ENCODE results near the gene DDR1. TPM values are rescaled to one million over a fixed set of nuclear protein-coding genes. Genes with fewer than 3 reads are reported as not detected.

Gene DDR1
- total RNA-seq, 2 donors from 2014 or later = 140 to 151 TPM

DNA sequence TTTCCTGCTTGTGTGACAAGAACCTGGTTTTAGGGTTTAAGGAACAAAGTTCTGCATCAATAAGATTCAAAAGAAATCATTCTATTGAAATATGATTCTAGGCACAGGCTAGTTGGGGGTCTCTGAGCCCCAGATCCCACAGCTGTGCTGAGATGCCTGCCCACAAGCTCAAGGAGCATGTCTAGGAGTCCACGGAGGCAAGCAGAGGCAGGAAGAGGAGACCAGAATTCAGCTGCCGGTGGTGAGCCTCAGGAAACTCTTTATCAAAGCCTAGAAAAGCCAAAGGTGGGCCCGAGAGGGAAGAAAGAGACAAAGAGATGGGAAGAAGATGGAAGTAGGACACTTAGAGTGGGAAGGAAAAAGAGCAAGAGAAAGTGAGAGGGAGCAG is 40.7 kb upstream of the DDR1 start:
- Mint-ChIP-seq H3K36me3 (ENCODE audit: low read depth) (peaks cover 3% of the 10 kb centered on the region), H3K27me3 (ENCODE audit: insufficient read depth) (no peaks in the 10 kb centered on the region), H3K4me1 (peaks cover 42% of the 10 kb centered on the region), H3K9me3 (no peaks in the 10 kb centered on the region), H3K27ac (peak overlapping the region; percentile 29), H3K4me3 (no peak overlapping the region)
- no peak overlapping the region for H3K27ac ChIP-seq (ENCODE audit: low read depth, low read length)
- peak overlapping the region; percentile 60 for H3K4me3 ChIP-seq (ENCODE audit: low read length)
- peaks cover 7% of the 10 kb centered on the region for H3K4me1 ChIP-seq (ENCODE audit: control insufficient read depth, insufficient read depth, low read length)
- no peaks in the 10 kb centered on the region for H3K27me3 ChIP-seq (ENCODE audit: control insufficient read depth, insufficient read depth, low read length, poor library complexity, severe bottlenecking)
- no peaks in the 10 kb centered on the region for H3K36me3 ChIP-seq (ENCODE audit: control insufficient read depth, insufficient read depth, low read length)
- no peaks in the 10 kb centered on the region for H3K9me3 ChIP-seq (ENCODE audit: control insufficient read depth, low read length)
- TF ChIP-seq, protein P1, sequence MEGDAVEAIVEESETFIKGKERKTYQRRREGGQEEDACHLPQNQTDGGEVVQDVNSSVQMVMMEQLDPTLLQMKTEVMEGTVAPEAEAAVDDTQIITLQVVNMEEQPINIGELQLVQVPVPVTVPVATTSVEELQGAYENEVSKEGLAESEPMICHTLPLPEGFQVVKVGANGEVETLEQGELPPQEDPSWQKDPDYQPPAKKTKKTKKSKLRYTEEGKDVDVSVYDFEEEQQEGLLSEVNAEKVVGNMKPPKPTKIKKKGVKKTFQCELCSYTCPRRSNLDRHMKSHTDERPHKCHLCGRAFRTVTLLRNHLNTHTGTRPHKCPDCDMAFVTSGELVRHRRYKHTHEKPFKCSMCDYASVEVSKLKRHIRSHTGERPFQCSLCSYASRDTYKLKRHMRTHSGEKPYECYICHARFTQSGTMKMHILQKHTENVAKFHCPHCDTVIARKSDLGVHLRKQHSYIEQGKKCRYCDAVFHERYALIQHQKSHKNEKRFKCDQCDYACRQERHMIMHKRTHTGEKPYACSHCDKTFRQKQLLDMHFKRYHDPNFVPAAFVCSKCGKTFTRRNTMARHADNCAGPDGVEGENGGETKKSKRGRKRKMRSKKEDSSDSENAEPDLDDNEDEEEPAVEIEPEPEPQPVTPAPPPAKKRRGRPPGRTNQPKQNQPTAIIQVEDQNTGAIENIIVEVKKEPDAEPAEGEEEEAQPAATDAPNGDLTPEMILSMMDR (conservative IDR thresholded peaks at IDR 0.05) = no peak
- H3K9ac ChIP-seq (ENCODE audit: extremely low read depth, low read length, poor library complexity, severe bottlenecking) = no peak overlapping the region
- DNase-seq = no peak
- 71 to 78% methylated on average over 3 of the region's 3 CpGs for WGBS, 2 experiments (ENCODE audit: insufficient coverage in 1 of 2, insufficient read length in 1 of 2)

DNA sequence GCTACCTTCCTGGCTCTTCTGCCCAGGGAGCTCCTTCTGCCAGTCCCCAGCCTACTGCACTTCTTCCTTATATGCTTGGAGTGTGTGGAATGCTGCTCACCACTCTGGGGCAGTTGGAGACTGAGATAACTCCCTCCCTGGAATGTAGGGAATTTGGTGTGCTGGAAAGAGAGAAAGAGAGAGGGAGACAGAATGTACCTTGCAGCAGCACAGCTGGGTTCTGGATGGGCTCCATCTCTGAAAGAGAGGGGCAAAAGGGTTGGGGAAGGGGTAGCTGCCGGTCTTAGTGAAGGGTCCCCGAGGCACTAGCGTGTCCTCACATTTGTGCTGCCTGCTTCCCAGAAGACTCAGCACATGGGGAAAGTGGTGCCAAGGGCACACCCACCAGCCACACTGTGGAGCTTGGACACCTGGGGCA is 40.2 kb upstream of the DDR1 start:
- Histone ChIP-seq H3K4me1 (ENCODE audit: control insufficient read depth, insufficient read depth, low read length) (peaks cover 7% of the 10 kb centered on the region), H3K27ac (ENCODE audit: low read depth, low read length) (no peak overlapping the region), H3K9ac (ENCODE audit: extremely low read depth, low read length, poor library complexity, severe bottlenecking) (no peak overlapping the region), H3K9me3 (ENCODE audit: control insufficient read depth, low read length) (no peaks in the 10 kb centered on the region), H3K4me3 (ENCODE audit: low read length) (peak overlapping the region; percentile 60), H3K27me3 (ENCODE audit: control insufficient read depth, insufficient read depth, low read length, poor library complexity, severe bottlenecking) (no peaks in the 10 kb centered on the region), H3K36me3 (ENCODE audit: control insufficient read depth, insufficient read depth, low read length) (no peaks in the 10 kb centered on the region)
- H3K4me1 Mint-ChIP-seq = peaks cover 38% of the 10 kb centered on the region
- TF ChIP-seq, protein P1 (conservative IDR thresholded peaks at IDR 0.05) = peak; percentile 27
- H3K4me3 Mint-ChIP-seq = peak overlapping the region; percentile 17
- no peaks in the 10 kb centered on the region for H3K9me3 Mint-ChIP-seq
- H3K27ac Mint-ChIP-seq = peak overlapping the region; percentile 29
- 87 to 100% methylated on average over 2 to 3 of the region's 3 CpGs for WGBS, 2 experiments (ENCODE audit: insufficient coverage in 1 of 2, insufficient read length in 1 of 2)
- no peaks in the 10 kb centered on the region for H3K27me3 Mint-ChIP-seq (ENCODE audit: insufficient read depth)
- H3K36me3 Mint-ChIP-seq (ENCODE audit: low read depth) = no peaks in the 10 kb centered on the region
- peak; percentile 85 for DNase-seq

DNA sequence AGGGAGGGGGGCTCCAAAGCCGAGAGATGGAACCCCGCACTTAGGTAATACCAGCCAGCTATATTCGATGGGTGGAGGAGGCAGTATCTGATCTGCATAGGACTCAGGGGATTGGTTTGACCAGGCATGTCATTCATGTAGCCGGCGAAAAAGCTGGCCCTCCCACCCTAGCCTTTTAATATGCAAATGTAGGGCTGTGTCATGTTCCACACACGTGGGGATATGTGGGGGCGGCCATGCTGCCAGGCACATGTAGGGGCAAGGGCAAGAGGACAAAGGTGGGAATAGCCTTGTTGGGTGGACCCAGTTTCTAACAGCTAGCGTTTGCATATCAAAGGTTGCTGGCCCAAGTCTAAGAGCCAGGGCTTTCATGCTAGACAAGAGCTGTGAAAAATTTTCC is 39.1 kb upstream of the DDR1 start:
- H3K9ac ChIP-seq (ENCODE audit: extremely low read depth, low read length, poor library complexity, severe bottlenecking) = no peak overlapping the region
- TF ChIP-seq, protein P1 (conservative IDR thresholded peaks at IDR 0.05) = no peak
- Mint-ChIP-seq H3K36me3 (ENCODE audit: low read depth) (no peaks in the 10 kb centered on the region), H3K4me3 (no peak overlapping the region), H3K4me1 (peaks cover 38% of the 10 kb centered on the region), H3K9me3 (peaks cover 8% of the 10 kb centered on the region), H3K27ac (peak overlapping the region; percentile 61), H3K27me3 (ENCODE audit: insufficient read depth) (no peaks in the 10 kb centered on the region)
- H3K4me3 ChIP-seq (ENCODE audit: low read length) = no peak overlapping the region
- WGBS, 2 experiments (ENCODE audit: insufficient coverage in 1 of 2, insufficient read length in 1 of 2) = 79 to 87% methylated on average over 5 to 8 of the region's 8 CpGs
- peak; percentile 73 for DNase-seq
- H3K27ac ChIP-seq (ENCODE audit: low read depth, low read length) = no peak overlapping the region
- H3K36me3 ChIP-seq (ENCODE audit: control insufficient read depth, insufficient read depth, low read length) = no peaks in the 10 kb centered on the region
- H3K27me3 ChIP-seq (ENCODE audit: control insufficient read depth, insufficient read depth, low read length, poor library complexity, severe bottlenecking) = no peaks in the 10 kb centered on the region
- peaks cover 7% of the 10 kb centered on the region for H3K4me1 ChIP-seq (ENCODE audit: control insufficient read depth, insufficient read depth, low read length)
- H3K9me3 ChIP-seq (ENCODE audit: control insufficient read depth, low read length) = peaks cover 6% of the 10 kb centered on the region
